ENCODE data around the gene GORAB. TPM values are rescaled to one million over a fixed set of nuclear protein-coding genes. Genes with fewer than 3 reads are reported as not detected.

GORAB gene, protein sequence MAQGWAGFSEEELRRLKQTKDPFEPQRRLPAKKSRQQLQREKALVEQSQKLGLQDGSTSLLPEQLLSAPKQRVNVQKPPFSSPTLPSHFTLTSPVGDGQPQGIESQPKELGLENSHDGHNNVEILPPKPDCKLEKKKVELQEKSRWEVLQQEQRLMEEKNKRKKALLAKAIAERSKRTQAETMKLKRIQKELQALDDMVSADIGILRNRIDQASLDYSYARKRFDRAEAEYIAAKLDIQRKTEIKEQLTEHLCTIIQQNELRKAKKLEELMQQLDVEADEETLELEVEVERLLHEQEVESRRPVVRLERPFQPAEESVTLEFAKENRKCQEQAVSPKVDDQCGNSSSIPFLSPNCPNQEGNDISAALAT
- 4.5 and 5.5 TPM in 2 replicates for total RNA-seq

DNA sequence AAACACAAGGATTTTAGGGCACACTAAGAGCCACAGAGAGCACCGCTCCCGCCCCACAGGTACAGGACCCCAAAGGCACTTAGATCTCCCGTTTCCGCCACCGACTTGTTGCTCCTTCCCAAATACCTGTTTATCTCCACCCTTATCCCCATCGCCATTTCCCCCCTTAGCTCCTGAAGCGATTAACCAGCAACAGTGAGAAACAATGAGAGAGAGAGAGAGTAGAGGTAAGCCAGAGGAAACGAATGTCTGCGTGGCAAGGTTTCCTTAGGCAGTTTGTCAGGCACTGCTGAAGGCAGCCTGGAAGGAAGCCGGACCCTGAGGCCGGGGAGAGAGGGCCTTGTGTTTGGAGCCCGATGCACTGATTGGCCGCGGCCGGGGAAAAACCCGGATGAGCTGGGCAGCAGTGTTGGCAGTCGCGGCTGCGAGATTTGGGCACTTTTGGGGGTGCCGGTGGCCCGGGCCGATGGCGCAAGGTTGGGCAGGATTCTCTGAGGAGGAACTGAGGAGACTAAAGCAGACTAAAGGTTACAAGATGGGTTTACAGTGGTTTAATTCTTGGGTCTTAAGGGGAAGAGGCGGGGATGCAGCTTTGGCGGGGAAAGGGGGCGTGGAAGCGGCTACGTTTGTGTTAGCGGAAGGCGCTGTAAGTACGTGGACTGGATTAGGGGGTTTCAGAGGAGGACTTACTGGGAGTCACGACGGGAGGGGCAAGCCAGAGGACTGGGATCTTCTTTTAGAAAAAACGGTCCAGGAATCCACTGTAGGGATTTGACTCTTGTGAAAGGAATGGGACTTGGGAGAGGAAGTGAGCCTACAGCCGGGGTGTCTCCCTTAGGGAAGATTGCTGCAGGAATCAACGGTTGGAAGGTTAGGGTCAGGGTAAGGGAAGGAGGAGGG is at the start of gene GORAB:
Gene GORAB (plus strand): TSS at position 409 of the 900 bp plus-strand sequence. CDS start 58 bp downstream, at position 467.

Other genes starting within 250 kb of the GORAB start
- 0.08 and 2.1 TPM in 2 replicates for gene PRRX1, start 132.0 kb downstream of the GORAB start, total RNA-seq

Data from hair follicular keratinocyte (primary cell).